ENCODE measurements around the gene CHDH.

GRCh38 chr3:53817211-53817610, 29.0 kb downstream of the CHDH start:
- TF ChIP-seq YY1 (IDR thresholded peaks at IDR 0.05; ENCODE audit: low read depth), result no peak
- TF ChIP-seq TCF12 (IDR thresholded peaks at IDR 0.05; ENCODE audit: low read depth), result no peak
- TF ChIP-seq EP300 (IDR thresholded peaks at IDR 0.05; ENCODE audit: borderline replicate concordance), result no peak
- TF ChIP-seq RAD21 (IDR thresholded peaks at IDR 0.05; ENCODE audit: low read depth), result no peak
- TF ChIP-seq TEAD4 (IDR thresholded peaks at IDR 0.05), result no peak
- TF ChIP-seq REST (IDR thresholded peaks at IDR 0.05; ENCODE audit: low read depth), result no peak
- no peak for TF ChIP-seq FOXM1 (IDR thresholded peaks at IDR 0.05; ENCODE audit: borderline replicate concordance, low read depth)
- TF ChIP-seq TAF1 (IDR thresholded peaks at IDR 0.05; ENCODE audit: low read depth), result no peak
- TF ChIP-seq, protein P1, sequence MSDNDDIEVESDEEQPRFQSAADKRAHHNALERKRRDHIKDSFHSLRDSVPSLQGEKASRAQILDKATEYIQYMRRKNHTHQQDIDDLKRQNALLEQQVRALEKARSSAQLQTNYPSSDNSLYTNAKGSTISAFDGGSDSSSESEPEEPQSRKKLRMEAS (IDR thresholded peaks at IDR 0.05), result no peak
- no peak for TF ChIP-seq NFIC (IDR thresholded peaks at IDR 0.05)
- no peak for TF ChIP-seq CREB1 (IDR thresholded peaks at IDR 0.05; ENCODE audit: low read depth)
